Fibroblast of skin of left quadriceps (primary cell): Measurements from ENCODE around the gene NFKBIE.

Experiments
- DNase-seq, 2 experiments: peaks; one replicate each; pipeline ENCODE4 v3.0.0-alpha.2; 2013; ENCODE audit warnings: low read depth in 2 of 2

Gene NFKBIE

GRCh38 chr6:44297063-44298038, 32.0 kb upstream of the NFKBIE start:
- no peak for DNase-seq

DNA sequence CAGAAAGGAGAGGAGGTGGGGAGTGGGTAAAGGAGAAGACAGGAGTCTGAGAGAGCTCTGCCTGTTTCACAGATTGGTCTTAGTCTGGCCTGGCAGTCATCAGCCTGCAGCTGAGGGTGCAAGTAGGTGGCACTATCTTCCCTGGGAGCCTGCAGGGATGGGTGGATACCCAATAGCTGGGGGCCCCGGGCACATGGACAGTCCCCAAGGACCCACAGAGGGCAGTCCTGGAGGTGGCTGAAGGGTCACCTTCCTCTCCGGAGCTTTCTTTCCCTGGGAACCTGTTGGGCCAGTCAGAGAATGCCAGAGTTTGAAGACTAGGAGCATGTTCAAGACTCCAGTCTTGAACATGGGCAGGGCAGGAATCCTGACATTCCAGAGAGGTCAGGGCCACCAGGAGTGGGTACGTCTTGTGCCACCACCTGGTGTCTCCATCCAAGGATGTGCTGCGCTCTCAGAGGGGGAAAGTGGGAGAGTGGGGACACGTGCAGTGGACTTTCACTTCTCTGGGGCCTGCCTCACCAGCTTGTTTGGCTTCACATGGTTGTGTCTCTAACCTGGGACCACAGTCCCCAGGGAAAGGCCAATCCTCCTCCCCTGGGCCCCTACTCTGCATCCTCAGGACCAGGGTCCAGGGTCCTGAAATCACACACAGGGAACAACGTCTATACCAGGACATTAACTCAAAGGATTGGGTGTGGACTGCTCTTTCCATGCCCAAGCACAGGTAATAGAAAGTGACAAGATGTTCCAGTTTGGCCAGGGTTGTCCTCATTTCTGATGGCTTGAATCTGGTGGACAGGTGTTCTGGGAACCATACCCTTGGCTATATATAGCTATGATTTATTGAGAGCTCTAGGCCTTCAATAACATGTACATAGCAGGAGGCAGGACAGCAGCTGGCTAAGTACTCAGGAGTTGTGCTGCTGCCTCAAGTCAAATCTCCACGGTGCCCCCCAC, 29.8 kb upstream of the NFKBIE start:
- no peak for DNase-seq

DNA sequence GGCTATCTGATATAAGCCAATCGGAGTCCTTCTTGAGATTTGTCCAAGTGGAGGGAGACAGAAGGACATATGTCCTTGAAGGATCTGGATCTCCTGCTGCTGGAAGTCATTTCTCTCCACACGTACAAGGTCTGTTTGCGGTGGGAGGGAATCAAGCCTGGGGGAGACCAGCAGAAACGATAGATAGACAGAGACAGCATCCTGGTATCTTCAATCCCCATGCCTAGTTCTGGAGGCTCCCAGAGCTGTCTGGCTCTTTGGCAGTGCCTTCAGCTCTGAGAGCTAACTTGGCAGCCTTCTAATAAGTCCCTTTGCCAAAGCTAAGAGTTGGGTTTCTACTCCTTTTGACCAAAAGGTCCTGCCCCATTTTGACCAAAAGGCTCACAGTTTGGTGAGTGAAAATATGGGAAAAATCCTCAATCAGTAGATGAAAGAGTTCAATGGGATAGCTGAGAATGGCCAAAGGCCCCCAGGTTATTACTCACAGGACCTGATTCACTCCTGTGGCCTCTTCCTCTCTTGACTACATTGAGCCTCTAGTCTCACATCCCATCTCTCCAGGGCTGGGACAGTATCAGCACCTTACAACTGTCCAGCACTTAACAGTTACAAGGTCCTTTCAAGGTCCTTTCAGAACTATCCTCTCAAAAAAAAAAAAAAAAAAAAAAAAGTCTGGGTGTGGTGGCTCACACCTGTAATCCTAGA, 27.5 kb upstream of the NFKBIE start:
- no peak for DNase-seq

DNA sequence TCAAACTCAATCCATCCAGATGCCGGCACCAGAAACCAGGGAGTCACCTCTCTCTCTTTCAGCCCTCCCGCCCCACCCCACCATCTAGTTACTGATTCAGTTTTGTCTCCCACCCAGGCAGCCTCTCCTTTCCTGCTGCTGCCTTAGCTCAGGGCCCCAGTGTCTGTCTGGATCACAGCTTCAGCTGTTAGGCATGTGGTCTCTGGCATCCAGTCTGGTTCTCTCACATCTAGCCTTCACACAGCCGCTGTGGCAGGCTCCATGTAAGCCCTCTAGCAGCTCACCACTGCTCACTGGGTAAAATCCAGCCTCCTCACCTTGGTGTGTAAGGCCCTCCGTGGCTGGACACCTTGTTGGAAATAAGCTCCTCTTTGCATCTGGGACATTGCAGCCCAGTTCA, 26.5 kb upstream of the NFKBIE start:
- no peak for DNase-seq

GRCh38 chr6:44289726-44290260, 24.4 kb upstream of the NFKBIE start:
- no peak for DNase-seq

DNA sequence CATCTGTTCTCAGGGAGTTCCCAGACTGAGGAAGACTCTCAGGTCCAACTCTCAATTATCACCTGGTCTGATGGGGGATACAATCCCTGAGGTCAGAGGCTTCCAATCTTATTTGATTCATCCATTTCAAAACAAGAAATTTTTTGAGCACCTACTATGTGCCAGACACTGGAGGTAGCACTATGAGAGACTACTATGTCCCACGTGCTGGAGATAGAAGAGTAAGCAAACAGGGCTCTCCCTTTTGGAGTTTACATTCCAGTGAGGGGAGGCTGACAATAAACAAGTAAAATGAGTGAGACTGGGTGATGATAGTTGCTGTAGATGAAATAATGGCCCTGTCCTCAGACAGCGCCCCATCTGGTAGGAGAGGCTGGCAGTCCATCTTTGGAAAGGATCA, 21.4 kb upstream of the NFKBIE start:
- DNase-seq: no peak

GRCh38 chr6:44286285-44286565, 20.9 kb upstream of the NFKBIE start:
- no peak for DNase-seq

- DNase-seq: no peak
These were observed 20.4 kb upstream of the NFKBIE start for GRCh38 chr6:44285552-44286284.

GRCh38 chr6:44284867-44285266, 19.5 kb upstream of the NFKBIE start:
- no peak for DNase-seq

DNA sequence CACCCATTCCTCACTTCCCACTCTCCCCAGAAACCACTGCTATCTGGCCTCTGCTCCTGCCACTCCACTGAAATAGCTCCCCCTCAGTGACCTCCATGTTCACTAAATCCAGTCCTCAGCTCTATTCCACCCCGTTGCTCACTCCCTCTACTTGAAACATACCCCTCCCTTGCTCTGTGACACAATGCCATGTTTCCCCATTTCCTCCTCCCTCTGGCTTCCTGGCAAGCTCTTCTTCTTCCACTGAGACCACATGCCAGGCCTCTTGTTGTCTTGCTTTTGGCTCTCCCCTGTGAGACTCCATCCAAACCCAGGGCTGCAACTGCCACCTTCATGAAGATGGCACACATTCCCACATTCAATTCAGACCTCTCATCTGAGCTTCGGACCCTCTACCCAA, 18.8 kb upstream of the NFKBIE start:
- DNase-seq: no peak

GRCh38 chr6:44278774-44279697, 13.7 kb upstream of the NFKBIE start:
- no peak for DNase-seq

GRCh38 chr6:44278315-44278714, 13.0 kb upstream of the NFKBIE start:
- DNase-seq: no peak

DNA sequence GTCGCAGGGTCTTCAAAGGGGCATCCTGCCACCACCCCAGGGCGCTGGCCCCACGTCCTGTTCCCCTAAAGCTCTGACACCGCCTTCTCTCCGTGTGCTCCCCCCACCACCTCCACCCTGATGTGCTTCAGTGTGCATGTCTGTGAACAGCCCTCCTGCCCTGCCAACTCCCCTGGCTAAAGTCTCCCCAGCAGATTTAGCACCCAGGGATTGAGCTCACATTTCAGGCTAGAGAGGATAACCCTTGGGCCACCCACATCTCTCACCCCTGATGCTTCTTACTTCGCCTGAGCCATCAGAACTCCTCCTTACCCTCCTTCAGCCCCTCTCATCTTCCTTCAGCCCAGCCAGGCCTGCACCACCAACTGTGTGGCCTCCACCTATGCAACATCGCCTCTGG, 12.4 kb upstream of the NFKBIE start:
- no peak for DNase-seq

GRCh38 chr6:44276667-44277640, 11.6 kb upstream of the NFKBIE start:
- no peak for DNase-seq

DNA sequence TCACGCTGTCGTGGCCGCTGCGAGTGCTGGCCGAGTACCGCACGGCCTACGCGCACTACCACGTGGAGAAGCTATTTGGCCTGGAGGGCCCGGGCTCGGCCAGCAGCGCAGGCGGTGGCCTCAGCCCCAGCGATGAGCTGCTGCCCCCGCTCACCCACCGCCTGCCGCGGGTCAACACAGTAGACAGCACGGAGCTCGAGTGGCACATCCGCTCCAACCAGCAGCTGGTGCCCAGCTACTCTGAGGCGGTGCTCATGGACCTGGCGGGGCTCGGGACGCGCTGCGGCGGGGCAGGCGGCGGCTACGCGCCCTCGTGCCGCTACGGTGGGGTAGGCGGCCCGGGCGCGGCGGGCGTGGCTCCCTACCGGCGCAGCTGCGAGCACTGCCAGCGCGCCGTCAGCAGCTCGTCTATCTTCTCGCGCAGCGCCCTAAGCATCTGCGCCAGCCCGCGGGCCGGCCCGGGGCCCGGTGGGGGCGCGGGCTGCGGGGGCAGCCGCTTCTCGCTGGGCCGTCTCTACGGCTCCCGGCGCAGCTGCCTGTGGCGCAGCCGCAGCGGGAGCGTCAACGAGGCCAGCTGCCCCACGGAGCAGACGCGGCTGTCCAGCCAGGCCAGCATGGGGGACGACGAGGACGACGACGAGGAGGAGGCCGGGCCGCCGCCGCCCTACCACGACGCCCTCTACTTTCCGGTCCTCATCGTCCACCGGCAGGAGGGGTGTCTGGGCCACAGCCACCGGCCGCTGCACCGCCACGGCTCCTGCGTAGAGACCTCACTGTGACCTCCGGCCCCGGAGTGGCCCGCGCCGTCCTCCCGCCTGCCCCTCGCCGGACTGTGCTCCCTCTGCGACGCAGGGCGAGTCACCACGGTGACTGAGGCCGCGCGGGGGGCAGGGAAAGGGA, 10.6 kb upstream of the NFKBIE start:
- DNase-seq: no peak

GRCh38 chr6:44275271-44275748, 10.0 kb upstream of the NFKBIE start:
- DNase-seq: no peak

DNA sequence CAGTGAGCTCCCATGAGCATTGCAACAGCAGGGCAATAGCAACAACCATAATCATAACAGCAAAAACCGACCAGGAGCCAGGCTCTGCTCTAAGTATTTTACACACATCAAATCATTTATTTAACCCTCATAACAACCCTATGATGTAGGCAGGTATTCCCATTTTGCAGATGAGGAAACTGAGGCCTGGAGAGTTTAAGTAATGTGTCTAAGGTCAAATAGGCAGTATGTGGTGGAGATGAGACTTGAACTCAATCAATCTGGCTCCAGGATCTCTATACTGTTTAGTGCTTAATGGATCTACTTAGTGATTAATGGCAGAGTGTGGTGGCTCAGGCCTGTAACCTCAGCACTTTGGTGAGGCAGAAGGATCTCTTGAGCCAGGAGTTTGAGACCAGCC, 8.3 kb upstream of the NFKBIE start:
- DNase-seq: no peak
